LoVo (cell line): ENCODE data around the gene CPEB3.

Experiments
- DNase-seq: peaks from one replicate; pipeline ENCODE4 v3.0.0-alpha.2; 2016; ENCODE audit warnings: low spot score

CPEB3 gene

GRCh38 chr10:92213049-92213448 lies 77.8 kb downstream of the CPEB3 start:
- no peak for DNase-seq

DNA sequence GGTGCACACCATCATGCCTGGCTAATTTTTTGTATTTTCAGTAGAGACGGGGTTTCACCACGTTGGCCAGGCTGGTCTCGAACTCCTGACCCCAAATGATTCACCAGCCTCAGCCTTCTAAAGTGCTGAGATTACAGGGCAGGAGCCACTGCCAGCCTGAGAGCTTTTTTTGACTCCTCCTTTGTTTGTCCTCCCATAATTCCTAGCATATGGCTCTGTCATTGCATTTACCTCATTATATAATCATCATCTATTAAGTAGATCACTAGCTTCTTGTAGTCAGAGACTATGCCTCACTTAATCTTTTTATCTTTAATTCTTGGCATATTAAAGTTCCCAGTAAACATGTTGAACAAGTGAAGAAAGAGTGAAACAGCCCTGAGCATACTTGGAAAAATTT lies 82.1 kb downstream of the CPEB3 start:
- DNase-seq = no peak

- no peak for DNase-seq
These were observed 82.6 kb downstream of the CPEB3 start for GRCh38 chr10:92208157-92208720.

GRCh38 chr10:92207061-92207460 lies 83.8 kb downstream of the CPEB3 start:
- DNase-seq = no peak

DNA sequence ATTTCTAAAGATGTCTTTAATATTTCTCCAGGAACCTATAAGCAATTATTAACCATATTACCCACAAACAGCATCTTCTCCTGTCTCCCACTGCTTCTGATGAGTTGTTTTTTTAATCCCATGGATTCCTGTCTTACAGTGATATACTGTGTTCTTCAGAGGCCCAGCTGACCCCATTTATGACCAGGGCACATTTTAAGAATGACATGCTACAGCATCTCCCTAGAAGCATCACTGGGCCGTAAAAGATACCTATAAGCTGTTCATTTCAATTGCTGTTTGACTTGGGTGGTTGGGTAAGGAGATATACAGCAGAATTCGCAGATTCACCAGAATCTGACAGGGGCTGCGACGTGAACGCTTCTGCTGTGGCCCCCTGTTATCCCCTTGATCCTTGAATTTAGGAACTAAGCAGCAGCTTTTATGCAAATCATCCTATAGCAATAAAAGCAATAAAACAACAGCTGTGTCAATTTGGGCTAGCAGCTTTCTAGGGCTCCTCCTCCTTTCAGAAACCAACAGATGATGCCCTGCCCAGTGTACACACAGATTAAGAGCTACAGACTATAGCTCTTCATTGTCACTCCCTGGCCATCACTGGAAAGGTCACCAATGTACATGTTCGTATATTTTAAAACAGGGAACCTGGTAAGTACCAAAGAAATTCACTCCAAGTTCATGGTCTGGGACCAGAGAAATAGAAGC lies 86.8 kb downstream of the CPEB3 start:
- DNase-seq = no peak

DNA sequence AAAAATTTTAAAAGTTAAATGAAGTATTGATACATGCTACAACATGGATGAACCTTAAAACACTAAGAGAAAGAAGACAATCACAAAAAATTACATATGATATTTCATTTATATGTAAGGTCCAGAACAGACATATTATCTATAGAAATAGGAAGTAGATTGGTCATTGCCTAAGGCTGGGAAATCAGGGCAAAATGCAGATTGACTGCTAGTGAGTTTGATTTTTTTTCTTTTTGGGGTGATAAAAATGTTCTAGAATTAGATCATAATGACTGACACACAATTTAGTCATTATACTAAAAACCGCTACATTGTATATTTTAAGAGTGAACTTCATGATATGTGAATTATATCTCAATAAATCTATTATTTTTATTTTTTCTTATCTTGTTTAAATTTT lies 88.3 kb downstream of the CPEB3 start:
- no peak for DNase-seq

DNA sequence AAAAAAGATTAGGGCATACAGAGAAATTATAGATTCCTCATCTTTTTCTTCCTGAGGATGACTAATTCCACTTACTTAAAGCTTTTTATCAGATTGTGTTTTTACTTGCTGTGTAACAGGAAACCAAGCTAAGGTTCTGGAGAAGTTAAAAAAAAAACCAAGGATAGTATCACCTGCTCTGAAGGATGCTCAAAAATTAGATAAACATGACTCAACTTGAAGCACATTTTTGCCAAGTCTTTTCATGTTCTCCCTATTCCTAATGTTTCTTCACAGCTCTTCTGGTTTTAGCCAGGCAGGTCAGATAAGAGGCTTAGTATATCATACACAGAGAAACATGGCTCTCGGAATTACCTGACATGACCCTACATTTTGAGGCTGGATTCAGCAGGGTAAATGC lies 90.3 kb downstream of the CPEB3 start:
- no peak for DNase-seq

- DNase-seq = no peak
These were observed 103.8 kb downstream of the CPEB3 start for GRCh38 chr10:92187101-92187500.

DNA sequence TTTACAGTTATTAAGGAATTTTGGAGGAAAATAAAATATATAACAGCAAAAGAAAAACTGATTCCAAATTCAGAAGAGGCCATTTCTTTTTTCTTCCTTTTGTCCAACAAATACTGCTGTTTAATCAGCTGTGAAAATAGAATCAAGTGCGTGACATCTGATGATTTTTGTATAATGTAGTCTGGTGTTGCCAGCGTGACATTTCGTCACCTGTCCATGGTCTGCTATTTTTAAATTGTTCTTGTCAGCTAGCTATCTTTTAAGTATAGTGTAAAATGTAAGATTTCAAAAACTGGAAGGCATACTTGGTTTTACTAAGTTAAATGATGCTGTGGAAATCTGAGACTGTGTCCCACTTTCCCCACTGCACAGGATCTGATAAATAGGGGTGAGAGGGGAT lies 105.9 kb downstream of the CPEB3 start:
- no peak for DNase-seq

- no peak for DNase-seq
These were observed 107.7 kb downstream of the CPEB3 start for GRCh38 chr10:92183199-92183598.

GRCh38 chr10:92181575-92181974 lies 109.3 kb downstream of the CPEB3 start:
- DNase-seq = no peak

DNA sequence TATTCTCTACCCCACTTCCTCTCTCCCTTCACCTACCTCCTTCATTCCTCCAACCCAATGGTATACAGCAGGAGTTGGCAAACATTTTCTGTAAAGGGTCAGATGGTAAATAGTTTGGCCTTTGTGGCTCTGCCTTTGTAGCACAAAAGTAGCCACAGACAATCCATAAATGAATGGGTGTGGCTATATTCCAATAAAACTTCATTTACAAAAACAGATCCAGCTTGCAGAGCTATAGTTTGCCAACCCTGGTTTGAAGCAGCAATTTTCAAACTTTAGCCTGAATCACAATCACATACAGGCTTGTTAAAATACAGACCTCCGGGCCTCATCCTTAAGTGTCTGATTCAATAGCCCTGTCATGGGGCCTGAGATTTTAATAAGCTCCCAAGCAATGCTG lies 110.5 kb downstream of the CPEB3 start:
- no peak for DNase-seq

- DNase-seq = no peak
These were observed 113.3 kb downstream of the CPEB3 start for GRCh38 chr10:92177546-92177945.

DNA sequence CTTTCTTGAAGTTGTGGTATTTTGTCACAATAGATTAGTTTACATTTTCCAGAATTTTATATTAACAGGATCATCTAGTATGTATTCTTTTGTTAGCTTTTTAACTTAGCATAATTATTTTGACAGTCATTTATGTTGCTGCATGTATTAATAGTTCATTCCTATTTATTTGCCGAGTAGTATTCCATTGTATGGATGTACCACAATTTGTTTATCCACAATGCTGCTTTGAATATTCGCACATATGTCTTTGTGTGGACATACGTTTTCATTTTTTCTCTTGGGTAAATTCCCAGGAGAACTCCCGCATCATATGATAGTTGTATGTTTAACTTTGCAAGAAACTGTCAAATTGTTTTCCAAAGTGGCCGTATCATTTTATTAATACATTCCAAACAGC lies 115.7 kb downstream of the CPEB3 start:
- no peak for DNase-seq

GRCh38 chr10:92173996-92174395 lies 116.9 kb downstream of the CPEB3 start:
- DNase-seq = no peak

- no peak for DNase-seq
These were observed 126.7 kb downstream of the CPEB3 start for GRCh38 chr10:92164036-92164696.

DNA sequence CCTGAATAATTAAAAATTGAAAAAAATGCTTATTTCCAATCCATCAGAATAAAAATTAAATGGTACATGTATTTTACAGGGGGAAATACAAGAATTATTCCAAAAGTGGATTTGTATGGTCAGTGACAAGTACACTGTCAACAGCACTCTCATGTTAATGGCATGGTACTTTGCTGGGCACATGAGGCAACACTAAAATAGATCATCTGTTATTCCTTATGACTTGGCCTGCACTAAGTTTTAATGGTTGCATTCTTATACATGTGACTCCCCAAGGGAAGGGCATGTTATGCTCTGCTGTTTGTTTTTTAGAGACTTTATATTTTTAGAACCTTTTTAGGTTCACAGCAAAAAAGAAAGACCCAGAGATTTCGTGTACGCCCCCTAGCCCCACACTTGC lies 128.3 kb downstream of the CPEB3 start:
- DNase-seq = no peak

DNA sequence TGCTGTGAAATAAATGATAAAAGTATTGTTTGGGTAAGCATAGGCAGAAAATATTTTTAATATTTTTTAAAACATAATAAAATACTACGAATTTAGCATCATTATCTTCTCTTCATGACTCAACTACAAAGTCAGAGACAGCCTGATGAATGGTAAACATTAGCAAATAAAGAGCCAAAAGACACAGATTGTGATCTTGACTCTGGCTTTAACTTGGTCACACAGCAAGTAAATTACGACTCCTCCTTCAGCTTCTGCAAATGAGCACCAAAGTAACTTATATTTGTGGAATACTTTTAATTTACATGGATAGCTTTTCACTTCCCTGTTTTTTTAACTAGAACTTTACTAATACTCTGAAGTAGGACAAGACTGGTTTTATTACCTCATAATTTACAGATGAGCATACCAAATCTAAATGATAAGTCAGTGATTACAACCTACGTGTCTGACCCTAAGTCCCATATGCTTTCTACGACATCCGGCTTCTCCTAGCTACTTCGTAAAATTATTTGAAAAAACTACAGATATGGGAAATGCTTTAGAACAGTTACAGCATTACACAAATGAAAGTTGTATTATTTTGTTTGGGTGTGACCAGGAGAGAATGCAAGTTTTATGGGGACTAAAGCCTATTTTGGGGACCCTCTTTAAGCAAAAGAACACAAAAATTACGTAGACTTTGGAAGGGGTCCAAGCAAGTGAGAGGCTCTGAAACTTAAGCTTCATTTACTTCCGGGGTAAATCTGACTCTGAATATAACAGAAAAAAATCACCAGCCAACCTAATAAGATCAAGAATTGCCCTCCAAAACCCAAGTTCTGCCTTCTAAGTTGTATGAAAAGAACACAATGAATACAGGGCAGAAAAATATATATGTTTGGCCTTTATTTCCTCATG lies 133.8 kb downstream of the CPEB3 start:
- DNase-seq = no peak

GRCh38 chr10:92150823-92151222 lies 140.1 kb downstream of the CPEB3 start:
- DNase-seq = no peak

DNA sequence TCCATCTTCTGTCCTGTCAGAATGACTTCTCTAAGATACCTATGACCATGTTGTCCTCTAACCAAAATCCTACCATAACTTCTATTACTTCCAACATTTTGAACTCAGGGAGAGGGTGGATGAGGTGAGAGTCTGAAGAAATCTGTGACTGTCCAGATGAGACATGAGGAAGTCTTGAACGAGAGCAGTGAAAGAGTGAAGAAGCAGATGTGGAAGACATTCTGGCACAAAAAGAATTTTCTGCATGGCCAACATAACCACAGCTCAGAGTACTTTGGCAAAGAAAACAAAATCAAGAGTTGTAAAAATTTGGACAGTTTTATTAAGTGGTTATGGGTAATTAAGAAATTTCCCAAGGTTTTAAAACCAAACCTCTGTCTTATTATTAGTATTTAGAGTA lies 141.6 kb downstream of the CPEB3 start:
- no peak for DNase-seq

- no peak for DNase-seq
These were observed 144.1 kb downstream of the CPEB3 start for GRCh38 chr10:92146781-92147180.

DNA sequence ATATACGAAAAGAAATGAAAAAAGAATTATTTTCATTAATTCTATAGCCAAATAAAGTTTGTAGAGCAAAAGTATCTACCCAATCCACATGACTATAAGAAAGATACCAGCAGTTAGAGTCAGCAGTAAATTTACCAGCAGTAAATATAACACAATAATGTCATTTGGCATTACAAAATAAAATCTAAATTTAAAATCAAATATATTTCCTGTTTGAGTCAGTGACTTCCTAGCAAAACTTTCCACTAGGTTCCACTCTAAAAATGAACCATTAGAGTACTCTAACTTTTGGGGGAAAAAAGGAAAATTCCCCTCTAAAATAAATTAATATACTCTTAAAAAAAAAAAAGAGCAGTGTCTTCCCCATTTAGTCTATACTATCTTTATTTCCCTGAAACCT lies 144.8 kb downstream of the CPEB3 start:
- no peak for DNase-seq

DNA sequence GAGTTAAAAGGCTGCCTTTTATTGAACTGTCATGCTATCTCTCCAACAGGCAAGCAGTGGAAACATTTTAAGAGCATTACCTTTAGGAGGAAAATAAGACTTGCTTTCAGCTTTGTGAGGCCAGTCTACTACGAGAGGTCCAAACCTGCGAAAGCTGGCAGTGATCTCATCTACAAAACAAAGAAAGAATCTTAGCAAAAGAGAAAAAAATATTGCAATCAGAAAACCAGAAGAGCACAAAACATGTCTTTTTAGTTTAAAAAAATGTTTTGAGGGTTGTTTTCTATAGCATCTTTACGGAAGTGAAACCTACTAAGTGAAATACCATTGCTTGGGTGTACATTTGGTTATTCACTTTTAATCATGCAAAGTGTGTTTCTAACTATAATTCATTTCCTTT lies 147.9 kb downstream of the CPEB3 start:
- no peak for DNase-seq
